ENCODE results near the gene PKDREJ. TPM values are rescaled to one million over a fixed set of nuclear protein-coding genes. Genes with fewer than 3 reads are reported as not detected.

Gene PKDREJ
- total RNA-seq, 1 donor from 2014 or later, result 0.08 TPM

DNA sequence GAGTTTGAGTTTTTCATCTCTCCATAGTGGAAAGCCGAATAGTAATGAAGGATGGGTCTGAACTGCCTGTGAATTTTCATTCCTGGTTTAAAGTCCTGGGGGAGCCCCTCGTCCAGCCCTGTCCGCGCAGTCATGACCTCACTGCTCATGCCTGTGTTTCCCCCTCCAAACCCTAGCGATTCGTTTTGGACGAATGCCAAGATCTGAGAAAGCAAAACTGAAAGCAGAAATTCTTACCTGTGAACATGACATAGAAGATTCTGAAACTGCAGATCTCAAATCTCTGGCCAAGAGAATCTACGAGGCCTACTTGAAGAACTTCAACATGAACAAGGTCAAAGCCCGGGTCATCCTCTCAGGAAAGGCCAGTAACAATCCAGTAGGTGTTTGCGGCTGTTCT, 43.5 kb downstream of the PKDREJ start:
- ATAC-seq, result no peak
- no peak for DNase-seq (ENCODE audit: missing footprints)
- intact Hi-C loops (cut with DNase I), result no loop called here

DNA sequence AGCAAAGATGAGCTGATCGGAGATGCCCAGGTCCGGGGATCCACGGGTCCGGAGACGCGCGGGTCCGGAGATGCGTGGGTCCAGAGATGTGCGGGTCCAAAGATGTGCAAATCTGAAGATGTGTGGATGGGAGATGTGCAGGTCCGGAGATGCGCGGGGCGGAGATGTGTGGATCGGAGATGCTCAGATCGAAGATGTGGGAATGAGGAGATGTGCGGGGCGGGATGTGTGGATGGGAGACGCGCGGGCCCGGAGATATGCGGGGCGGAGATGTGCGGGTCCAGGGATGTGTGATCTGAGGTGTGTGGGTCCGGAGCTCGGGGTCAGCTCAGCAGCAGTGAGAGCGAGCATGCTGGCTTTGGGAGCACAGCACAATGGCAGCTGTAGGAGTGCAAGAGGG, 48.5 kb downstream of the PKDREJ start:
- intact Hi-C loops (cut with DNase I), result no loop called here
- DNase-seq (ENCODE audit: missing footprints), result no peak

DNA sequence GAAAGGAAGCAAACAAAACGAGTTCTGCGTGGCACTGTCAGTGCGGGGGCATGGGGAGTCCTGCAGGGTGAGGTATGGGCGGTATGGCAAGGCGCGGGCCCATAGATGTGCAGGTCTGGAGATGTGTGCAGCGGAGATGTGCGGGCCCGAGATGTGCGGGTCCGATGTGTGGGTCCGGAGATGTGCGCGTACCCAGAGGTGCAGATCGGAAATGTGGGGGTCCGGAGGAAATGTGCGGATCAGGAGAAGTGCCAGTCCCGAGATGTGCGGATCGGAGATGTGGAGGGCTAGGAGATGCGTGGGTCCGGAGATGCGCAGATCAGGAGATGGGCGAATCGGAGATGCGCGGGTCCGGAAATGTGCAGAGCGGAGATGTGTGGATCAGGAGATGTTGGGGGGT, 49.0 kb downstream of the PKDREJ start:
- intact Hi-C loops (cut with DNase I), result no loop called here
- DNase-seq (ENCODE audit: missing footprints) (no peak), ATAC-seq (no peak)

More for the DNA sequence above, 48.5 kb downstream of the PKDREJ start:
- no peak for ATAC-seq

DNA sequence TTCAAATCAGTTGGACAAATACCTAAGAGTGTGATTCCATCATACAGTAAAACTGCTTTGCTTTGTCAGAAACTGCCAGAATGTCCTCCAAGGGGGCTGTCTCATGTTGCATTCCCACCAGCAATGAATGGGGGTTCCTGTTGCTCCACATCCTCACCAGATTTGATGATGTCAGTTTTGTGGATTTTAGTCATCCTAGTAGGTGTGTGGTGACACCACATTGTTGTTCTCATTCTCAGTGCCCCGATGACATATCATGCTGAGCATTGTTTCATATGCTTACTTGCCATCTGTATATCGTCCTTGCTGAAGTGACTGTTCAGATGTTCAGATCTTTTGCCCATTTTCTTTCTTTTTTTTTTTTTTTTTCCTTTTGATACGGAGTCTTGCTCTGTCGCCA, 50.1 kb downstream of the PKDREJ start:
- intact Hi-C loops (cut with DNase I), result no loop called here
- no peak for DNase-seq (ENCODE audit: missing footprints)
- no peak for ATAC-seq

DNA sequence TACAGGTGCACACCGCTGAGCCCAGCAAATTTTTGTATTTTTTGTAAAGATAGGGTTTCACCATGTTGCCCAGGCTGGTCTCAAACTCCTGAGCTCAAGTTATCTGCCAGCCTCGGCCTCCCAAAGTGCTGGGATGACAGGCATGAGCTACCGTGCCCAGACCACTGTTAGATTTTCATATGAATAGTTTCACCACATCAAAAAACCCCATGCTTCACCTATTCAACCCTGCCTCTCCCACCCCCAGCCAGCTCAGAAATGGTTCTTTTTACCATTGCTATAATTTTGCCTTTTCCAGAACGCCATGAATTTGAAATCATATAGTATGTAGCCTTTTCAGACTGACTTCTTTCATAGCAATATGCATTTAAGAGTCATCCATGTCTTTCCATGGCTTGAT, 50.9 kb downstream of the PKDREJ start:
- ATAC-seq, result no peak
- intact Hi-C loops (cut with DNase I), result no loop called here
- no peak for DNase-seq (ENCODE audit: missing footprints)

DNA sequence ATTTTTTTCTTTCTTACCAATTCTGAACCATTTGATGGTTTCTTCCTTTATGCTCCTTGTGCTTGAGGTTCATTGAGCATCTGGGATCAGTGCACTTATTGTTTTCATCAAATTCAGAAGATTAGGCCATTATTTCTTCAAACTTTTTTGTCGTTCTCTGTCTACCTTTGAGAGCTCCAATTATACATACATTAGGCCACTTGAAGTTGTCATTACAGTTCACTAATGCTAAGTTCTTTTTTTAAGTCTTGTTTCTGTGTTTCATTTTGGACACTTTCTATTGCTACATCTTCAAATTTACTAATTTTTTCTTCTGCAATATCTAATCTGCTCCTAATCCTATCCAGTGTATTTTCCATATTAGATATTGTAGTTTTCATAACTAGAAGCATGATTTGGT, 53.9 kb downstream of the PKDREJ start:
- no peak for DNase-seq (ENCODE audit: missing footprints)
- ATAC-seq, result no peak
- intact Hi-C loops (cut with DNase I), result no loop called here

Other genes starting within 250 kb of the PKDREJ start
- 70.5 TPM for gene PPARA, start 112.8 kb downstream of the PKDREJ start, total RNA-seq
- 6.2 TPM for gene CDPF1, start 13.1 kb downstream of the PKDREJ start, total RNA-seq
- 23.8 TPM for gene TTC38, start 4.7 kb upstream of the PKDREJ start, total RNA-seq
- gene GTSE1, start 33.5 kb upstream of the PKDREJ start, total RNA-seq, result 0.92 TPM
- gene TRMU, start 72.4 kb upstream of the PKDREJ start, total RNA-seq, result 42.2 TPM

All from Right ventricle myocardium inferior (tissue), 1 donor.